ENCODE measurements around the gene FILIP1L. TPM values are rescaled to one million over a fixed set of nuclear protein-coding genes. Genes with fewer than 3 reads are reported as not detected.

FILIP1L gene
- total and polyA plus RNA-seq, 2 of the 4 experiments (the other 2 are of a cell fraction): 11.5 to 19.9 TPM

DNA sequence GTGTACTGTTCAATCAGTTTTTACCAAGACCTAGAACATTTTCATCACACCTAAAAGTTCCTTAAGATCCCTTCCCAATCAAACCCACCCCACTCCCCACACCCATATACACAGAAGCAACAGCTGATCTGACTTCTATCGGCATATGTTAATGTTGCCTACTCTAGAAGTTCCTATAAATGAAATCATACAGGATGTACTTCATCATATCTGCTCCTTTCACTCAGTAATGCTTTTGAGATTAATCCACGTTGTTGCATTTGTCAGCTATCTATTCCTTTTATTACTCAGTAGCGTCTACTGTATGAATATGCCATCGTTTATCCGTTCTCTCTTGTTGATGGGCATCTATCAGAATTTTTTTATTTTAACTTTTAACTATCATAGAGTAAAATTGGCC lies 14.3 kb upstream of the FILIP1L start:
- Histone ChIP-seq H3K9me1 (ENCODE audit: insufficient read depth, low read length) (peaks cover 3% of the 10 kb centered on the region; the same call in 1 of the 2 replicates), H4K91ac (ENCODE audit: insufficient read depth, low read depth, low read length) (no peak overlapping the region), H3K9ac (ENCODE audit: low read depth, low read length) (no peak overlapping the region), H4K5ac (ENCODE audit: low read depth, low read length) (no peak overlapping the region), H3K14ac (replicated peaks; ENCODE audit: low read depth, low read length) (no peak overlapping the region), H3K27ac (ENCODE audit: insufficient read depth, low read length) (no peak overlapping the region), H3K18ac (ENCODE audit: low read depth, low read length) (no peak overlapping the region), H3K4me3 (ENCODE audit: insufficient read depth, low read depth, low read length) (no peak overlapping the region), H2BK15ac (ENCODE audit: low read depth, low read length) (no peak overlapping the region), H4K20me1 (ENCODE audit: insufficient read depth, low read length) (no peaks in the 10 kb centered on the region), H3K79me1 (ENCODE audit: low read depth in 1 of 2, low read length in 2 of 2) (no peaks in the 10 kb centered on the region), H3K4me2 (ENCODE audit: low read depth, low read length) (no peak overlapping the region), H3K23ac (ENCODE audit: low read depth, low read length) (no peak overlapping the region), H2BK5ac (ENCODE audit: low read depth, low read length, poor library complexity, severe bottlenecking) (no peak overlapping the region), H2BK120ac (ENCODE audit: low read depth, low read length) (no peak overlapping the region), H4K8ac (ENCODE audit: low read depth in 2 of 2, low read length in 2 of 2) (no peak overlapping the region), H2AK9ac (replicated peaks; ENCODE audit: low read depth, low read length, poor library complexity) (no peak overlapping the region), H3K4ac (ENCODE audit: low read depth, low read length) (no peak overlapping the region), H3K36me3 (ENCODE audit: control insufficient read depth, insufficient read depth, low read length) (no peaks in the 10 kb centered on the region), H3K27me3 (ENCODE audit: control insufficient read depth, insufficient read depth, low read length) (no peaks in the 10 kb centered on the region), H3K56ac (ENCODE audit: extremely low read depth, insufficient read depth, low read length) (no peak overlapping the region), H3K4me1 (ENCODE audit: control insufficient read depth, insufficient read depth, low read length) (peaks cover 4% of the 10 kb centered on the region; the same call in 1 of the 2 replicates), H2BK20ac (ENCODE audit: low read depth, low read length) (no peak overlapping the region), H2AK5ac (ENCODE audit: low read depth, low read length) (no peak overlapping the region), H2AFZ (replicated peaks; ENCODE audit: low read length, poor library complexity) (no peak overlapping the region), H3K9me3 (ENCODE audit: control insufficient read depth, insufficient read depth, low read length) (no peaks in the 10 kb centered on the region)
- TF ChIP-seq FOS (IDR thresholded peaks at IDR 0.05; ENCODE audit: low read depth, low read length) (no peak), CEBPB (IDR thresholded peaks at IDR 0.05; ENCODE audit: low read depth, low read length) (no peak), SMC3 (IDR thresholded peaks at IDR 0.05; ENCODE audit: low read depth, low read length) (no peak), RCOR1 (IDR thresholded peaks at IDR 0.05; ENCODE audit: insufficient replicate concordance, low read length) (no peak), MAFK (IDR thresholded peaks at IDR 0.05; ENCODE audit: low read depth, low read length) (no peak), NFE2L2 (IDR thresholded peaks at IDR 0.05; ENCODE audit: low read depth, low read length) (no peak)
- TF ChIP-seq, protein P1, sequence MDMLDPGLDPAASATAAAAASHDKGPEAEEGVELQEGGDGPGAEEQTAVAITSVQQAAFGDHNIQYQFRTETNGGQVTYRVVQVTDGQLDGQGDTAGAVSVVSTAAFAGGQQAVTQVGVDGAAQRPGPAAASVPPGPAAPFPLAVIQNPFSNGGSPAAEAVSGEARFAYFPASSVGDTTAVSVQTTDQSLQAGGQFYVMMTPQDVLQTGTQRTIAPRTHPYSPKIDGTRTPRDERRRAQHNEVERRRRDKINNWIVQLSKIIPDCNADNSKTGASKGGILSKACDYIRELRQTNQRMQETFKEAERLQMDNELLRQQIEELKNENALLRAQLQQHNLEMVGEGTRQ (IDR thresholded peaks at IDR 0.05; ENCODE audit: low read depth, low read length): no peak
- WGBS, 2 experiments (ENCODE audit: extremely low coverage in 2 of 2, insufficient read length in 1 of 2): no CpG with 5 or more reads among the region's 5 CpGs
- in situ Hi-C loops (cut with MboI; ENCODE audit: low sequenced_read_pairs) (no loop called here), intact Hi-C loops (cut with micrococcal nuclease) (no loop called here), dilution Hi-C loops (cut with HindIII; ENCODE audit: low sequenced_read_pairs, unreplicated experiment) (no loop called here)
- POLR2A ChIA-PET (ENCODE audit: unreplicated experiment): no interaction called here
- DNase-seq: no peak
- no TSS peak for BruUV-seq (replicated peaks)
- ATAC-seq (ENCODE audit: low read depth): no peak
- CTCF ChIA-PET: no interaction called here

Measured in IMR-90 (cell line).